Sigmoid colon (tissue), 7 donors: ENCODE data around the gene DPF3. TPM values are rescaled to one million over a fixed set of nuclear protein-coding genes. Genes with fewer than 3 reads are reported as not detected.

Source experiments
- DNase-seq: peaks from one replicate; pipeline ENCODE4 v3.0.0-alpha.2; 2019
- H3K27ac ChIP-seq, 4 donors: fragments of 200-600 bp; sonication (generic); one replicate each; pipeline ENCODE4 v1.5.1; 2016 to 2019; ENCODE audit warnings: mild to moderate bottlenecking in 1 of 4
- H3K27me3 ChIP-seq, 3 donors: fragments of 200-600 bp; sonication (generic); one replicate each; pipeline ENCODE4 v1.5.1; 2019; ENCODE audit warnings: mild to moderate bottlenecking in 1 of 3
- H3K36me3 ChIP-seq, 4 donors: fragments of 200-600 bp; sonication (generic); one replicate each; pipeline ENCODE4 v1.5.1; 2016 to 2019
- H3K4me1 ChIP-seq, 4 donors: fragments of 200-600 bp; sonication (generic); one replicate each; pipeline ENCODE4 v1.5.1; 2017 to 2019
- H3K4me3 ChIP-seq, 4 donors: fragments of 200-600 bp; sonication (generic); one replicate each; pipeline ENCODE4 v1.5.1; 2017 to 2019; ENCODE audit warnings: mild to moderate bottlenecking in 2 of 4, moderate library complexity in 1 of 4
- H3K9me3 ChIP-seq, 4 donors: fragments of 200-600 bp in 3 of 4; sonication (generic) in 3 of 4; one replicate each; pipeline versions ENCODE4 v1.5.1 to v1.6.1; 2013 to 2019
- CTCF ChIP-seq, 4 experiments: fragments of 450-650 bp in 3 of 4; fragments of 200-600 bp in 1 of 4; IDR thresholded peaks; one replicate each; pipeline ENCODE4 v1.5.1; 2016 to 2019; ENCODE audit warnings: antibody characterized with exemption in 4 of 4, mild to moderate bottlenecking in 3 of 4, moderate library complexity in 2 of 4
- EP300 ChIP-seq, 4 donors: sonication (generic); formaldehyde crosslinking; IDR thresholded peaks; one replicate each; pipeline ENCODE4 v1.6.1; 2017; ENCODE audit warnings: antibody characterized with exemption in 4 of 4
- POLR2A ChIP-seq, 2 donors: fragments of 450-650 bp; IDR thresholded peaks; one replicate each; pipeline ENCODE4 v1.6.1; 2016; ENCODE audit warnings: antibody characterized with exemption in 2 of 2, mild to moderate bottlenecking in 2 of 2, moderate library complexity in 2 of 2
- POLR2AphosphoS5 ChIP-seq, 4 donors: sonication (generic); formaldehyde crosslinking; IDR thresholded peaks; one replicate each; pipeline ENCODE4 v1.6.1; 2017; ENCODE audit warnings: antibody characterized with exemption in 4 of 4
- WGBS, 2 donors: extraction: QIAGEN DNeasy Blood & Tissue Kit; methylation state at CpG; one replicate each; pipeline ENCODE4 v1.1.7; 2013; 5-methylcytosine and 5-hydroxymethylcytosine counted together
- intact Hi-C: fragments of 100-400 bp; cut with DNase I; formaldehyde crosslinking; loops from one replicate; pipeline ENCODE4 v1.15.1; 2023
- polyA plus RNA-seq, 3 donors: library from polyadenylated mRNA; stranded (reverse); fragments of 200-250 nt; gene quantifications; one replicate each; pipeline ENCODE4 v1.2.3, GENCODE V29; 2013
- total RNA-seq, 4 donors: library from RNA; depleted of rRNA; stranded (reverse); fragments of >200 nt; gene quantifications; one replicate each; pipeline ENCODE4 v1.1.0, GENCODE V29; 2016
- donor health status: healthy with polysubstance abuse.
- donor health status: Bipolar disorder and iron deficiency.
- donor health status: healthy.

DPF3 gene
- total and polyA plus RNA-seq, 7 donors: 0.28 to 4.5 (median 2.3) TPM

GRCh38 chr14:72632727-72633126 is 261.2 kb downstream of the DPF3 start:
- no peak for DNase-seq
- intact Hi-C loops: no loop called here
- no peaks in the 10 kb centered on the region for H3K27me3 ChIP-seq
- TF ChIP-seq POLR2AphosphoS5 (IDR thresholded peaks at IDR 0.05) (no peak), POLR2A (IDR thresholded peaks at IDR 0.05) (no peak), CTCF (IDR thresholded peaks at IDR 0.05) (no peak), EP300 (IDR thresholded peaks at IDR 0.05) (no peak)
- 68 to 81% methylated on average over 1 of the region's 1 CpG for WGBS, 2 donors
- no peak overlapping the region for H3K27ac ChIP-seq
- H3K36me3 ChIP-seq: no peaks in the 10 kb centered on the region
- no peak overlapping the region for H3K4me3 ChIP-seq
- no peaks in the 10 kb centered on the region for H3K4me1 ChIP-seq
- H3K9me3 ChIP-seq: no peaks in the 10 kb centered on the region

- Histone ChIP-seq H3K4me3 (no peak overlapping the region), H3K27me3 (no peaks in the 10 kb centered on the region), H3K36me3 (no peaks in the 10 kb centered on the region), H3K27ac (no peak overlapping the region), H3K9me3 (no peaks in the 10 kb centered on the region), H3K4me1 (no peaks in the 10 kb centered on the region)
- intact Hi-C loops: no loop called here
- WGBS, 2 donors: 42 to 90% methylated on average over 1 of the region's 1 CpG
- no peak for DNase-seq
- TF ChIP-seq CTCF (IDR thresholded peaks at IDR 0.05) (no peak), POLR2AphosphoS5 (IDR thresholded peaks at IDR 0.05) (no peak), EP300 (IDR thresholded peaks at IDR 0.05) (no peak), POLR2A (IDR thresholded peaks at IDR 0.05) (no peak)
These were observed 262.5 kb downstream of the DPF3 start for GRCh38 chr14:72631401-72631800.

GRCh38 chr14:72630374-72630773 is 263.5 kb downstream of the DPF3 start:
- no peak for DNase-seq
- Histone ChIP-seq H3K27ac (no peak overlapping the region), H3K27me3 (no peaks in the 10 kb centered on the region), H3K4me3 (no peak overlapping the region), H3K36me3 (no peaks in the 10 kb centered on the region), H3K4me1 (no peaks in the 10 kb centered on the region), H3K9me3 (no peaks in the 10 kb centered on the region)
- intact Hi-C loops: no loop called here
- TF ChIP-seq POLR2AphosphoS5 (IDR thresholded peaks at IDR 0.05) (no peak), CTCF (IDR thresholded peaks at IDR 0.05) (no peak), POLR2A (IDR thresholded peaks at IDR 0.05) (no peak), EP300 (IDR thresholded peaks at IDR 0.05) (no peak)
- WGBS, 2 donors: 85 to 91% methylated on average over 4 of the region's 4 CpGs

- Histone ChIP-seq H3K4me3 (no peak overlapping the region), H3K27ac (no peak overlapping the region), H3K27me3 (no peaks in the 10 kb centered on the region), H3K4me1 (no peaks in the 10 kb centered on the region), H3K36me3 (no peaks in the 10 kb centered on the region), H3K9me3 (no peaks in the 10 kb centered on the region)
- intact Hi-C loops: no loop called here
- no peak for TF ChIP-seq POLR2AphosphoS5 (IDR thresholded peaks at IDR 0.05)
- 93 to 95% methylated on average over 2 of the region's 2 CpGs for WGBS, 2 donors
- no peak for DNase-seq
These were observed 264.4 kb downstream of the DPF3 start for GRCh38 chr14:72629534-72629933.

GRCh38 chr14:72625689-72626088 is 268.2 kb downstream of the DPF3 start:
- H3K27ac ChIP-seq: no peak overlapping the region
- H3K4me1 ChIP-seq: no peaks in the 10 kb centered on the region
- no peaks in the 10 kb centered on the region for H3K27me3 ChIP-seq
- H3K4me3 ChIP-seq: no peak overlapping the region
- DNase-seq: no peak
- intact Hi-C loops: no loop called here
- WGBS, 2 donors: 91 to 96% methylated on average over 2 of the region's 2 CpGs
- H3K36me3 ChIP-seq: no peaks in the 10 kb centered on the region
- no peak for TF ChIP-seq POLR2A (IDR thresholded peaks at IDR 0.05)
- TF ChIP-seq EP300 (IDR thresholded peaks at IDR 0.05): no peak
- no peak for TF ChIP-seq CTCF (IDR thresholded peaks at IDR 0.05)
- no peak for TF ChIP-seq POLR2AphosphoS5 (IDR thresholded peaks at IDR 0.05)
- no peaks in the 10 kb centered on the region for H3K9me3 ChIP-seq
